ENCODE results near the gene PKNOX2.

DNA sequence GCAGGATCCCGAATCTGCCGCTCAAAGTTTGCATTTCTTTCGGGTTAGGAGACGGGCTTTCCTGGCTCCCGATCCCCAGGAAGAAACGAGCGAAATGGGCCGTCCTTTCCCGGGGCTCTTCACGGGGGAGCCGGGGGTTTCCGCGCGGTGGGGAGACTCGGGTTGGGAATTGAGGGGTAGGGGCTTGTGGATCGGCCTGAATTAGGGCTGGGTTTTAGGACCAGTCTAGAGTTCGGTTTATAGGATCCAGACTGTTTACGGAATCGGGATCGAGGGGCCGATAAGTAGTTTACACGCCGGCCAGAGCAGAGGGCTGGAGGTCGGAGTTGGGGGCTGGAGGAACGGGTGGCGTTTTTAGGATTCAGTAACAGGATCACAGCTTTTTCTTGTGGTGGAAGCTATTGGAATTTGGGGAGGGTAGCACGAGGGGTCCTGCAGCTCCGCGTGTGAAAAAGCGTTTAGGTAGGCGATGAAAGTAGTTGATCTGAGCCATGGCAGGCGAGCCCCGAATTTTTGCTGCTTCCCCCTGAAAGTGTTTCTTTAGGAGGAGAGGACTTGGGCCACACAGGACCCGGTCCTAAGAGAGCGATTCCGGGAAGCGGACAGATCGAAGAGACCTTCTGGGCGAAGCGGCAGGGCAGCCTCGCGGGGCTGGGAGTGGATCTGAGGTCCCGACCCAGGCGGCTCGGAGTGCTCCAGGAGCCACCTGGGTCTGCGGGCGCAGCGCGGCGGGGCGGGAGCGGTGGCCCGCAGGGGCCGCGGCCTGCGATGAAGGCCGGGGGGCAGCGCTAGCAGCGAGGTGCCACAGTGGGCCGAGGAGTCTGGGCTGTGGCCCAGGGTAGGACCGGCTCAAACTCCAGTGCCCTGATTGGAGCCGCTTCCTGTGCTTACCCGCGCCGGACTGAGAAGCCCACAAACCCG lies 1.6 kb downstream of the PKNOX2 start:
- TF ChIP-seq POLR2A (IDR thresholded peaks at IDR 0.05; ENCODE audit: low read length) (no peak), GATA1 (IDR thresholded peaks at IDR 0.05; ENCODE audit: low read depth, low read length) (no peak)
